Measurements from ENCODE around the gene EMP2. TPM values are rescaled to one million over a fixed set of nuclear protein-coding genes. Genes with fewer than 3 reads are reported as not detected.

EMP2 gene
- total RNA-seq, 1 experiment from 2014 or later, result 14.4 TPM

GRCh38 chr16:10490141-10490540 lies 90.3 kb downstream of the EMP2 start:
- Histone ChIP-seq H2BK12ac (ENCODE audit: insufficient read length, low read depth, low read length) (no peak overlapping the region), H2AK5ac (ENCODE audit: insufficient read length, low read length) (no peak overlapping the region), H3K4ac (ENCODE audit: low read depth, low read length) (no peak overlapping the region), H4K91ac (ENCODE audit: insufficient read length, low read depth, low read length) (no peak overlapping the region), H2BK20ac (ENCODE audit: low read depth, low read length, poor library complexity, severe bottlenecking) (no peak overlapping the region), H2AFZ (ENCODE audit: low read length) (no peak overlapping the region), H3K27me3 (ENCODE audit: insufficient read depth, low read length) (no peaks in the 10 kb centered on the region), H2BK120ac (ENCODE audit: low read depth, low read length, poor library complexity, severe bottlenecking) (no peak overlapping the region), H3K79me1 (ENCODE audit: insufficient read depth, low read depth, low read length, poor library complexity, severe bottlenecking) (no peaks in the 10 kb centered on the region), H4K20me1 (ENCODE audit: control insufficient read depth, insufficient read depth, insufficient read length) (no peaks in the 10 kb centered on the region), H3K79me2 (ENCODE audit: insufficient read depth, low read length) (no peaks in the 10 kb centered on the region), H2BK5ac (ENCODE audit: insufficient read length, low read length) (no peak overlapping the region), H3K9ac (ENCODE audit: extremely low read depth, insufficient read length, low read length) (no peak overlapping the region), H4K8ac (replicated peaks; ENCODE audit: insufficient read length, low read depth, low read length) (no peak overlapping the region), H3K4me2 (ENCODE audit: insufficient read depth, insufficient read length, low read length) (no peak overlapping the region), H3T11ph (ENCODE audit: low read length) (no peak overlapping the region), H4K5ac (ENCODE audit: insufficient read length, low read depth, low read length) (no peak overlapping the region), H3K14ac (ENCODE audit: insufficient read depth, low read length) (no peak overlapping the region), H3K27ac (ENCODE audit: insufficient read length, low read depth, low read length) (no peak overlapping the region), H3K4me1 (ENCODE audit: insufficient read depth, low read length) (no peaks in the 10 kb centered on the region), H3K56ac (ENCODE audit: insufficient read length, low read depth, low read length) (no peak overlapping the region), H3K18ac (ENCODE audit: insufficient read length, low read depth, low read length) (no peak overlapping the region), H2BK15ac (ENCODE audit: low read depth, low read length) (no peak overlapping the region), H3K9me3 (ENCODE audit: control insufficient read depth, low read depth, low read length) (no peaks in the 10 kb centered on the region), H3K23me2 (ENCODE audit: insufficient read length, low read depth, low read length, poor library complexity, severe bottlenecking) (no peaks in the 10 kb centered on the region), H3K23ac (ENCODE audit: insufficient read length, low read depth, low read length) (no peak overlapping the region)
- WGBS (ENCODE audit: extremely low coverage, insufficient read length, low lambda C conversion rate), result no CpG with 5 or more reads among the region's 1 CpG
- Mint-ChIP-seq H3K4me3 (no peak overlapping the region), H3K36me3 (ENCODE audit: insufficient read depth in 1 of 3, low read depth in 3 of 3) (peaks cover 16 to 26% (median 17%) of the 10 kb centered on the region in 3 experiments), H3K27ac (no peak overlapping the region), H3K27me3 (ENCODE audit: low read depth) (peaks cover 3% of the 10 kb centered on the region; the same call in 1 of the 2 replicates), H3K9me3 (peaks cover 16 to 29% of the 10 kb centered on the region in 2 experiments), H3K4me1 (peaks cover 0 to 5% of the 10 kb centered on the region in 2 experiments; a peak in 2 of 4 replicates)
- TF ChIP-seq, protein P1, sequence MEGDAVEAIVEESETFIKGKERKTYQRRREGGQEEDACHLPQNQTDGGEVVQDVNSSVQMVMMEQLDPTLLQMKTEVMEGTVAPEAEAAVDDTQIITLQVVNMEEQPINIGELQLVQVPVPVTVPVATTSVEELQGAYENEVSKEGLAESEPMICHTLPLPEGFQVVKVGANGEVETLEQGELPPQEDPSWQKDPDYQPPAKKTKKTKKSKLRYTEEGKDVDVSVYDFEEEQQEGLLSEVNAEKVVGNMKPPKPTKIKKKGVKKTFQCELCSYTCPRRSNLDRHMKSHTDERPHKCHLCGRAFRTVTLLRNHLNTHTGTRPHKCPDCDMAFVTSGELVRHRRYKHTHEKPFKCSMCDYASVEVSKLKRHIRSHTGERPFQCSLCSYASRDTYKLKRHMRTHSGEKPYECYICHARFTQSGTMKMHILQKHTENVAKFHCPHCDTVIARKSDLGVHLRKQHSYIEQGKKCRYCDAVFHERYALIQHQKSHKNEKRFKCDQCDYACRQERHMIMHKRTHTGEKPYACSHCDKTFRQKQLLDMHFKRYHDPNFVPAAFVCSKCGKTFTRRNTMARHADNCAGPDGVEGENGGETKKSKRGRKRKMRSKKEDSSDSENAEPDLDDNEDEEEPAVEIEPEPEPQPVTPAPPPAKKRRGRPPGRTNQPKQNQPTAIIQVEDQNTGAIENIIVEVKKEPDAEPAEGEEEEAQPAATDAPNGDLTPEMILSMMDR (conservative IDR thresholded peaks at IDR 0.05), result no peak
- DNase-seq, result no peak

Measured in H9 (cell line).